HEK293T (cell line): ENCODE measurements around the gene MRPS7.

ENCODE experiments used
- BHLHE40 ChIP-seq: fragments of 450-650 bp; IDR thresholded peaks from 2 replicates; pipeline ENCODE4 v1.6.1; 2016; ENCODE audit warnings: mild to moderate bottlenecking, moderate library complexity, borderline replicate concordance
- TARDBP ChIP-seq: fragments of 450-650 bp; IDR thresholded peaks from 2 replicates; pipeline ENCODE4 v1.6.1; 2016

DNA sequence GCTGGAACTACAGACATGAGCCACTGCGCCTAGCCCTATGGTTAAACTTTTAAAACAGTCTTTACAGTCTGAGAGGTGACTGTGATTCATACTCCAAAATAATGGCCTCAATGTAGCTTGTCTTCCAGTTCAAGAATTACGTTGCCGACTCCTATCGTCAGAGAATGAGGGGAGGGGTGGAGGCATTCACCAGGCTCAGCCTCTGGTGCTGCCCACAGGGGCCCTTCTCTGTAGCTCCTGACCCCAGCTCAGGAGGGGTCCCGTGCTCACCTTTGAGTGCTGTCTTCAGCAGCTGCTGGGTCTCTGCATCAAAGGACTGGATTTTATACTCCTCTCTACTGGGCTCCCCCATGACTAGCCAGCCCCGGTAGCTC, 8.2 kb downstream of the MRPS7 start:
- TF ChIP-seq TARDBP, result no peak
- TF ChIP-seq BHLHE40, result no peak
